ENCODE results near the gene C11orf71. TPM values are rescaled to one million over a fixed set of nuclear protein-coding genes. Genes with fewer than 3 reads are reported as not detected.

C11orf71 gene
- total RNA-seq, 1 experiment from 2014 or later = 4.3 TPM

DNA sequence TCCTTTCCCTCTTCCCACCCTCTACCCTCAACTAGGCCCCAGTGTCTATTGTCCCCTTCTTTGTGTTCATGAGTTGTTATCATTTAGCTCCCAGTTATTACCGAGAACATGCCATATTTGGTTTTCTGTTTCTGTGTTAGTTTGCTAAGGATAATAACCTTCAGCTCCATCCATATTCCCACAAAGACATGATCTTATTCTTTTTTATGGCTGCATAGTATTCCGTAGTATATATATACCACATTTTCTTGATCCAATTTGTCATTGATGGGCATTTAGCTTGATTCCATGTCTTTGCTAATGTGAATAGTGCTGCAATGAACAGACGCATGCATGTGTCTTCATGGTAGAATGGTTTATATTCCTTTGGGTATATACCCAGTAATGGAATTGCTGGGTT, 17.8 kb downstream of the C11orf71 start:
- Histone ChIP-seq H3K4me3 (replicated peaks in 1 of 2; ENCODE audit: low read depth in 1 of 2, low read length in 2 of 2) (no peak overlapping the region), H3K27me3 (ENCODE audit: insufficient read depth, low read length) (peaks cover 34% of the 10 kb centered on the region; the same call in 1 of the 2 replicates), H3K9me3 (ENCODE audit: control insufficient read depth in 1 of 2, insufficient read depth in 1 of 2, low read depth in 1 of 2, low read length in 2 of 2) (no peaks in the 10 kb centered on the region), H3K27ac (ENCODE audit: low read depth, low read length) (no peak overlapping the region), H4K20me1 (ENCODE audit: insufficient read depth) (no peaks in the 10 kb centered on the region), H2AFZ (ENCODE audit: low read depth, low read length, poor library complexity, severe bottlenecking) (no peak overlapping the region), H3K4me2 (ENCODE audit: low read length) (no peak overlapping the region), H3K36me3 (ENCODE audit: control insufficient read depth in 1 of 2, insufficient read depth in 2 of 2, low read length in 2 of 2) (no peaks in the 10 kb centered on the region), H3K4me1 (ENCODE audit: control insufficient read depth in 1 of 2, insufficient read depth in 2 of 2, low read length in 2 of 2) (no peaks in the 10 kb centered on the region), H3K9me2 (ENCODE audit: insufficient read depth) (no peaks in the 10 kb centered on the region), H3K79me2 (ENCODE audit: insufficient read depth, low read length) (no peaks in the 10 kb centered on the region), H3K9ac (ENCODE audit: low read length) (no peak overlapping the region)
- RAD21 ChIA-PET (ENCODE audit: low non-redundant PET in 1 of 2, low total read pairs in 2 of 2, uncharacterized antibody in 2 of 2, unreplicated experiment in 2 of 2) = no interaction called here
- TF ChIP-seq RAD21 (IDR thresholded peaks at IDR 0.05; ENCODE audit: low read depth) = no peak
- TF ChIP-seq POLR2AphosphoS5 (IDR thresholded peaks at IDR 0.05; ENCODE audit: low read depth, low read length) = no peak
- TF ChIP-seq CBX3 (IDR thresholded peaks at IDR 0.05; ENCODE audit: low read depth) = no peak
- TF ChIP-seq ELF1 (IDR thresholded peaks at IDR 0.05; ENCODE audit: borderline replicate concordance, low read depth) = no peak
- TF ChIP-seq, protein P1, sequence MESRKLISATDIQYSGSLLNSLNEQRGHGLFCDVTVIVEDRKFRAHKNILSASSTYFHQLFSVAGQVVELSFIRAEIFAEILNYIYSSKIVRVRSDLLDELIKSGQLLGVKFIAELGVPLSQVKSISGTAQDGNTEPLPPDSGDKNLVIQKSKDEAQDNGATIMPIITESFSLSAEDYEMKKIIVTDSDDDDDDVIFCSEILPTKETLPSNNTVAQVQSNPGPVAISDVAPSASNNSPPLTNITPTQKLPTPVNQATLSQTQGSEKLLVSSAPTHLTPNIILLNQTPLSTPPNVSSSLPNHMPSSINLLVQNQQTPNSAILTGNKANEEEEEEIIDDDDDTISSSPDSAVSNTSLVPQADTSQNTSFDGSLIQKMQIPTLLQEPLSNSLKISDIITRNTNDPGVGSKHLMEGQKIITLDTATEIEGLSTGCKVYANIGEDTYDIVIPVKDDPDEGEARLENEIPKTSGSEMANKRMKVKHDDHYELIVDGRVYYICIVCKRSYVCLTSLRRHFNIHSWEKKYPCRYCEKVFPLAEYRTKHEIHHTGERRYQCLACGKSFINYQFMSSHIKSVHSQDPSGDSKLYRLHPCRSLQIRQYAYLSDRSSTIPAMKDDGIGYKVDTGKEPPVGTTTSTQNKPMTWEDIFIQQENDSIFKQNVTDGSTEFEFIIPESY (IDR thresholded peaks at IDR 0.05; ENCODE audit: extremely low read depth, insufficient replicate concordance, low read length) = no peak
- TF ChIP-seq EZH2 (IDR thresholded peaks at IDR 0.05) = no peak
- TF ChIP-seq JUND (IDR thresholded peaks at IDR 0.05) = no peak
- TF ChIP-seq TCF7L2 (IDR thresholded peaks at IDR 0.05; ENCODE audit: borderline replicate concordance, extremely low read depth, insufficient read depth, insufficient read length) = no peak
- TF ChIP-seq, protein P2, sequence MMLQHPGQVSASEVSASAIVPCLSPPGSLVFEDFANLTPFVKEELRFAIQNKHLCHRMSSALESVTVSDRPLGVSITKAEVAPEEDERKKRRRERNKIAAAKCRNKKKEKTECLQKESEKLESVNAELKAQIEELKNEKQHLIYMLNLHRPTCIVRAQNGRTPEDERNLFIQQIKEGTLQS (IDR thresholded peaks at IDR 0.05) = no peak
- TF ChIP-seq SRF (IDR thresholded peaks at IDR 0.05; ENCODE audit: low read depth) = no peak
- TF ChIP-seq ZNF274 (IDR thresholded peaks at IDR 0.05; ENCODE audit: low read depth, low read length) = no peak
- POLR2A ChIA-PET = no interaction called here
- BruUV-seq (replicated peaks) = no TSS peak
- no peak for ATAC-seq
- no peak for DNase-seq (ENCODE audit: low read depth, low spot score)
- intact Hi-C loops (cut with micrococcal nuclease) = no loop called here
- CTCF ChIA-PET = no interaction called here

Measured in HCT116 (cell line).